HTERT RPE-1 (cell line): ENCODE results near the gene CTNNBIP1.

Experiments used
- in situ Hi-C: fragments of 300-500 bp; cut with MboI; formaldehyde crosslinking; loops from 4 replicates; pipeline ENCODE4 v1.14.3; 2020; ENCODE audit warnings: low sequenced_read_pairs

CTNNBIP1 gene

GRCh38 chr1:9859281-9860014 lies 50.6 kb downstream of the CTNNBIP1 start:
- in situ Hi-C loops = no loop called here

- in situ Hi-C loops = no loop called here
These were observed 51.6 kb downstream of the CTNNBIP1 start for GRCh38 chr1:9858293-9859035.

GRCh38 chr1:9855186-9855585 lies 54.9 kb downstream of the CTNNBIP1 start:
- in situ Hi-C loops = no loop called here

DNA sequence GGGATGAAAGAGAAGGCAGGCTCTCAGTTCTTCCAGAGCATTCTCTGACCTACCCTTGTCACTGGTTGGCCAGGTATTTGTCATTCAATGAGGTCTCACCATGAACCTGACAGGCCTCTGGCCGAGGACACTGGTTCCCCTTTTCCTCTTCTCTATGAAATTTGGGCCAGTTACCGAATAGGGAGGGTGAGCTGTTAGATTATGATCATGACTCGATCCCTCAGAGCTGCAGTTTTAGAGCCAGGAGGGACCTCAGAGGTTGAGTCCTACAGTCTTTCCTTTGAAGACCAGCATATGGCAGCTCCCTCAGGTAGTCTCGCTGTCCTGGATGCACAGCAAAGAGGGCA lies 56.8 kb downstream of the CTNNBIP1 start:
- in situ Hi-C loops = no loop called here

- in situ Hi-C loops = no loop called here
These were observed 57.4 kb downstream of the CTNNBIP1 start for GRCh38 chr1:9852410-9853248.

DNA sequence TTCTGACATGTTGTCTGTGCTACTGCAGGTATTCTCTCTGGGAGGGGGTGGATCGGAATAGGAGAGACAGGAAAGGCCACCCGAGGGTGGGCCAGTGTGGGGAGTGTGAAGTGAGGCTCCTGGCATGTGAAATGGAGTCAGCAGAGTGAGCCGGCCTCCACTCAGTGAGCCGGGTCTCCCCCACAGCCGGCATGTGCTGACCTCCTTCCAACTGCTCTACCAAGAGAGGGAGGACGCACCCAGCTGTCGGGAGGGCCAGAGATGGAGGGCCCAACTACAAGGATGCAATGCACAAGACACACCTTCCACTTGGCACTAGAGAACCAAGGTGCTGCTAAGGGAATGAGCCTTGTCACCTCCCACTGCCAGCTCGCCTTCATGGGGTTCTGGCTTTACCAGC lies 58.1 kb downstream of the CTNNBIP1 start:
- in situ Hi-C loops = no loop called here

DNA sequence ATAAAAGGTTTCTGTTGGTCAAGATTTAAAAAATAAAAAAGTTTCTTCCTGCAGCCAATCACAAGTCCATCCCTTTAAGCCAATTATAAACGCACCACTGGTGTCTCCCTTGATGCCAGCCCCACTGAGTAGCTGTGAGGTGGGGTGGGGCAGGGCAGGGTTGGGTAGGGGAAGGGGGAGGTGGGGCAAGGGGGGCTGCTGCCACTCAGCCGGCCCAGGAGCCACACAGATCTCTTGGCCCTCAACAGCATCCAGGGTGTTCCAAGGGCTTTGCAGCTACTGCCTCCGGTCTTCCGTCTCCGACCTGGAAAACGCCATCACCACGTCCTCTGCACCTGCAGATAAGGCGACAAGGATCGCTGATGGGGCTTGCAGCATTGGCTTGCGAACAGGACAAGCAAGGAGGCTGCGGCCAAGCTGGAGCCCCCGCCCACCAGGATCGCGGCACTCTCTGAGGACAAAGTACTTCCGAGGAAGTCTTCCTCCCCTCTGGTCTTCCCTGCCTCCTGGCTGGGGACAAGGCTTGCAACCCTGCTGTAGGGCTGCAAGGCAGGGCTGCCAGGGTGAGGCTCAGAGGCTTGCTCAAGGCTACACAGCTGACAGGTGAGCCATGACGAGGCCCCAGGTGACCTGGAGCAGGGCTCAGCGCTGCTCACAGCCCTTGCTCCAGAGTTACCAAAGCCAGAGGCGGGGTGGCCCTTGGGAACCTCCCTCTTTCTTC lies 59.5 kb downstream of the CTNNBIP1 start:
- in situ Hi-C loops = no loop called here

GRCh38 chr1:9849691-9850441 lies 60.2 kb downstream of the CTNNBIP1 start:
- in situ Hi-C loops = no loop called here

- in situ Hi-C loops = no loop called here
These were observed 62.0 kb downstream of the CTNNBIP1 start for GRCh38 chr1:9848022-9848421.

GRCh38 chr1:9847269-9847668 lies 62.8 kb downstream of the CTNNBIP1 start:
- in situ Hi-C loops = no loop called here

DNA sequence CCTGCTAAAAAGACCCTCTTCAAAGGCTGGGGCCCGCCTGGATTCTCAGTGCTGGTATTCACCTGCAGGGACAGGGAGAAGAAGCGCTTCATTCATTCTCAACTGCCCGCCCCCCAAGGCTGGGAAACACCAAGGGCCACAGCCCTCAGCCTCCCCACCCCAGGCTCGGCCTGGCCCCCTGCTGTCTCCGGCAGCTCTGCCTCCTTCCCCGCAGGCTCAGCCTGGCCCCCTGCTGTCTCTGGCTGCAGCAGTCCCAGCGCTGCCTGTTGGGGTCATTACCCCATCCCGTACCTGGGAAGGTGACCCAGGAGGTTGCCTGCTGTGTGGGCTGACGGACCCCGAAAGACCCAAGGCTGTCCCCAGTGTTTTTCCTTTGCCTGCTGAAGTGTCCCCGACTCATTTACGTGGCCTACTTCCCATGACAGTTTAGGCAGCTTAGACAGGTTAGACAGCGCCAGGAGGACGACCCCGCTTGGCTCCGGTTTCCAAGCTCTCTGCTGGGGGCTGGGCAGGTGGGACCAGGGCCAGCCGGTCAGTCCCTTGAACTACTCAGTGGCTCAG lies 63.4 kb downstream of the CTNNBIP1 start:
- in situ Hi-C loops = no loop called here

DNA sequence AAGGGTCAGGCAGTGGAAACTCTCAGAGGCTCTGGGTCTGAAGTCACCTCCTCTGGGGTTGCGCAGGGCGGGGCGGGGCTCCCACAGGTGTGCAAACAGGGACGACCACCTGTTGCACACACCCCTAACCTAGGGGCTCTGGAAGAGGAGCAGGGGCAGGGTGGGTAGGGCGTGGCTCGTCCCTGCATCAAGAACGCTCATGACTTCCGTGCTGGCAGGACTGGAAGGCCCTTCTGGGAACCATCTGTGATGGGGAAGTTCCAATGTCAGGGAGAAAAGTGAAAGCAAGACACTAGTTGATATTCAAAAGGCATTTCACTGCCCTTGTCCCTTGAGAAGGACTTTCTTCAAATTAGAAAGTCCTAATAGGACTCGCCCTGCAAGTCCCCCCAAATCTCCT lies 64.2 kb downstream of the CTNNBIP1 start:
- in situ Hi-C loops = no loop called here

DNA sequence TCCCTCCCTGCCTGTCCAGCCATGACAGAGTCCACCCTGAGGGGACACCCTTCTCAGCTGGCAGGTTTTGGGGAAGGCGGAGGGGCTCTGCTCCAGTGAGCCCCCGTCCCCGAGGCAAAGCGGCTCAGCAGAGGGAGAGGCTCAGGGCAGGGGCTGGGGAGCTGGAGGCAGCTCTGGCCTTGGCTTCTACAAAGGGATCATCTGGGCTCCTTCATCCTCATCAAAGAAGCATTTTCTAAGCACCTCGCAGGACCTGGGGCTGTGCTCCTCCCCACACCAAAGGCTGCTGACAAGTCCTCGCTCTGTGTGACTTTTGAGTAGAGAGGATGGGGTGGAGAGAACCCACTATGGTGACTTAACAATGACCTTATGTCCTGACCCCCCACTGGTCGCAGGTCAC lies 65.3 kb downstream of the CTNNBIP1 start:
- in situ Hi-C loops = no loop called here

DNA sequence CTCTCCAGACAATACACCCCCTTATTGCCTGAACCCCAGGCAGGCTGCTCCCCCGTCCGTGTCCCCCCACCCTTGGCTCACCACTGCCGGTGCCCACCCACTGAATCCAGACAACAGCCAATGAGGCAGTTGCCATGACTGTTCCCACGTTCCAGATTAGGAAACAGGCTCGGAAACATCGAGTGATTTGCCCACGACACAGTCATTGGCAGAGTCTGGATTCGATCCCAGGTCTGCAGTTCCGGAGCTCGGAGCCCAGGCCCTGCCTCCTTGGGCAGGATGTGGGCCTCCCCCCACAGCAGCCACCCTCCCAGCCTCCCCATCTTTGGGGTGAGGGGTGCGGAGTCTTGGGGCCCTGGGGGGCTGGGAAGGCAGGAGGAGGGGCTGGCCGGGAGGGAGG lies 66.0 kb downstream of the CTNNBIP1 start:
- in situ Hi-C loops = no loop called here

GRCh38 chr1:9843576-9843945 lies 66.5 kb downstream of the CTNNBIP1 start:
- in situ Hi-C loops = no loop called here

- in situ Hi-C loops = no loop called here
These were observed 67.1 kb downstream of the CTNNBIP1 start for GRCh38 chr1:9842781-9843575.

- in situ Hi-C loops = no loop called here
These were observed 67.9 kb downstream of the CTNNBIP1 start for GRCh38 chr1:9842073-9842711.

GRCh38 chr1:9841460-9841859 lies 68.6 kb downstream of the CTNNBIP1 start:
- in situ Hi-C loops = no loop called here

DNA sequence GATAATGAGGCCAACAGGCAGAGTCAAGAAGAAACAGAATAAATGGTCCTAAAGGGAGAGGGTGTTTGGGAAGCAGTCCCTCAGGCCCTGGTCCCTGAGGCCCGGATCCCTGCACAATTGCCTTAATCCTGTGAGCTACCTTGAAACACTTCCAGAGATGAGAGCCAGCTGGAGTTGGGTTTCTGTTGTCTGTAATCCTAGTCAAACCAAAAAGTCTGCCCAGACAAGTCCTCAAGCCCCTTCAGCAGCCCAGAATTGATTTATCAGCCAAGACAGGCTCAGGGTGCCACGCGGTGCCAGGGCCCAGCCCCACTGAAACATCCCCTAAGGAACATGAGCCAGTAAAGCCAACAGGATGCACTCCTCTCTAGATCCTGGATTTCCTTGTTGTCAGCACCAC lies 69.9 kb downstream of the CTNNBIP1 start:
- in situ Hi-C loops = no loop called here
